SU-DHL-6 (cell line): ENCODE results near the gene TIPRL.

ENCODE experiments used
- H2AFZ ChIP-seq: fragments of 200-600 bp; sonication (generic); 2 replicates; pipeline ENCODE4 v1.6.1; 2014; ENCODE audit warnings: low read depth, mild to moderate bottlenecking, moderate library complexity, mixed read lengths, antibody characterized with exemption, low read length; ENCODE audit not compliant: severe bottlenecking
- H3F3A ChIP-seq: fragments of 200-600 bp; shearing (Covaris generic); 2 replicates; pipeline ENCODE4 v1.6.0; 2016; ENCODE audit warnings: antibody characterized with exemption, mild to moderate bottlenecking; ENCODE audit not compliant: insufficient read depth
- H3K27ac ChIP-seq: fragments of 200-600 bp; sonication (generic); 2 replicates; pipeline ENCODE4 v1.5.1; 2016; ENCODE audit warnings: low read depth, mild to moderate bottlenecking, low read length, moderate library complexity, mixed read lengths
- H3K27me3 ChIP-seq: fragments of 200-600 bp; sonication (generic), shearing (Covaris generic); 2 replicates; pipeline ENCODE4 v1.6.0; 2014; ENCODE audit warnings: mild to moderate bottlenecking, low read length
- H3K36me3 ChIP-seq: fragments of 200-600 bp; sonication (generic); 2 replicates; pipeline ENCODE4 v1.6.1; 2014; ENCODE audit warnings: mild to moderate bottlenecking, low read length, mixed read lengths
- H3K4me2 ChIP-seq: fragments of 300-600, 200-600 bp; shearing (Covaris generic), sonication (generic); 2 replicates; pipeline ENCODE4 v1.6.0; 2014; ENCODE audit warnings: low read length, low read depth, mild to moderate bottlenecking; ENCODE audit not compliant: poor library complexity, severe bottlenecking
- H3K4me3 ChIP-seq: fragments of 200-600 bp; sonication (generic); 2 replicates; pipeline ENCODE4 v1.5.1; 2014; ENCODE audit warnings: antibody characterized with exemption, low read length, mild to moderate bottlenecking, mixed read lengths; ENCODE audit not compliant: insufficient read depth, poor library complexity, severe bottlenecking
- H3K79me2 ChIP-seq: fragments of 200-600 bp; sonication (generic); 2 replicates; pipeline ENCODE4 v1.6.1; 2014; ENCODE audit warnings: mild to moderate bottlenecking, low read length, moderate library complexity; ENCODE audit not compliant: insufficient read depth
- H3K9ac ChIP-seq: fragments of 200-600 bp; sonication (generic); 2 replicates; pipeline ENCODE4 v1.7.0; 2014; ENCODE audit warnings: mild to moderate bottlenecking, low read length
- H3K9me2 ChIP-seq: fragments of 200-600 bp; sonication (generic); replicated peaks from 2 replicates; pipeline ENCODE4 v1.6.1; 2014; ENCODE audit warnings: low read length; ENCODE audit not compliant: insufficient read depth
- H3K9me3 ChIP-seq: fragments of 200-600 bp; sonication (generic); 2 replicates; pipeline ENCODE4 v1.6.1; 2014; ENCODE audit warnings: low read length, mixed read lengths; ENCODE audit not compliant: insufficient read depth
- H4K20me1 ChIP-seq: fragments of 200-600 bp; sonication (generic); 2 replicates; pipeline ENCODE4 v1.6.1; 2014; ENCODE audit warnings: low read depth, mild to moderate bottlenecking, antibody characterized with exemption, low read length, moderate library complexity, mixed read lengths
- EZH2phosphoT487 ChIP-seq: fragments of 200-600 bp; sonication (generic), shearing (Covaris generic); conservative IDR thresholded peaks from 2 replicates; pipeline ENCODE4 v1.6.1; 2018; ENCODE audit warnings: mild to moderate bottlenecking, antibody characterized with exemption, low read length, moderate library complexity, mixed read lengths
- TF ChIP-seq, protein P1 (sequence below): fragments of 200-600 bp; sonication (generic); IDR thresholded peaks from one replicate; pipeline ENCODE4 v1.5.1; 2017; ENCODE audit warnings: antibody characterized with exemption, mild to moderate bottlenecking, low read length, moderate library complexity; ENCODE audit not compliant: insufficient read depth, poor library complexity, severe bottlenecking

TIPRL gene

DNA sequence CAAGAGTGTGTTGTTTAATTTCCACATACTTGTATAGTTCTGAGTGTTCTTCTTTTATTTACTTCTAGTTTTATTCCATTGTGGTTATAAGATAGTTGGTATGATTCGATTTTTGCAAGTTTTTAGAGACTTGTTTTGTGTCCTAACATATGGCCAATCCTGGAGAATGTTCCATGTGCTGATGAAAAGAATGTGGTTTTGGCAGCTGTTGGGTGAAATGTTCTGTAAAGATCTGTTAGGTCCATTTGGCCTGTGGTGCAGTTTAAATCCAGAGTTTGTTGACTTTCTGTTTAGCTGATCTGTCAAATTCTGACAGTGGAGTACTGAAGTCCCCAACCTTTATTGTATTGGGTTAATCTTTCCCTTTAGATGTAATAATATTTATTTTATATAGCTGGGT is 19.5 kb upstream of the TIPRL start:
- H3K27me3 ChIP-seq: no peaks in the 10 kb centered on the region
- peaks cover 4% of the 10 kb centered on the region; the same call in 1 of the 2 replicates for H3K36me3 ChIP-seq
- no peaks in the 10 kb centered on the region for H4K20me1 ChIP-seq
- H3K4me3 ChIP-seq: no peak overlapping the region
- H3K79me2 ChIP-seq: no peaks in the 10 kb centered on the region
- no peak overlapping the region for H3K9ac ChIP-seq
- H3K9me2 ChIP-seq: no peaks in the 10 kb centered on the region
- no peak overlapping the region for H3K4me2 ChIP-seq
- no peaks in the 10 kb centered on the region for H3F3A ChIP-seq
- H3K9me3 ChIP-seq: peaks cover 17% of the 10 kb centered on the region; the same call in 1 of the 2 replicates
- H2AFZ ChIP-seq: no peak overlapping the region
- TF ChIP-seq, protein P1, sequence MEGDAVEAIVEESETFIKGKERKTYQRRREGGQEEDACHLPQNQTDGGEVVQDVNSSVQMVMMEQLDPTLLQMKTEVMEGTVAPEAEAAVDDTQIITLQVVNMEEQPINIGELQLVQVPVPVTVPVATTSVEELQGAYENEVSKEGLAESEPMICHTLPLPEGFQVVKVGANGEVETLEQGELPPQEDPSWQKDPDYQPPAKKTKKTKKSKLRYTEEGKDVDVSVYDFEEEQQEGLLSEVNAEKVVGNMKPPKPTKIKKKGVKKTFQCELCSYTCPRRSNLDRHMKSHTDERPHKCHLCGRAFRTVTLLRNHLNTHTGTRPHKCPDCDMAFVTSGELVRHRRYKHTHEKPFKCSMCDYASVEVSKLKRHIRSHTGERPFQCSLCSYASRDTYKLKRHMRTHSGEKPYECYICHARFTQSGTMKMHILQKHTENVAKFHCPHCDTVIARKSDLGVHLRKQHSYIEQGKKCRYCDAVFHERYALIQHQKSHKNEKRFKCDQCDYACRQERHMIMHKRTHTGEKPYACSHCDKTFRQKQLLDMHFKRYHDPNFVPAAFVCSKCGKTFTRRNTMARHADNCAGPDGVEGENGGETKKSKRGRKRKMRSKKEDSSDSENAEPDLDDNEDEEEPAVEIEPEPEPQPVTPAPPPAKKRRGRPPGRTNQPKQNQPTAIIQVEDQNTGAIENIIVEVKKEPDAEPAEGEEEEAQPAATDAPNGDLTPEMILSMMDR: no peak
- no peak for TF ChIP-seq EZH2phosphoT487
- no peak overlapping the region for H3K27ac ChIP-seq

DNA sequence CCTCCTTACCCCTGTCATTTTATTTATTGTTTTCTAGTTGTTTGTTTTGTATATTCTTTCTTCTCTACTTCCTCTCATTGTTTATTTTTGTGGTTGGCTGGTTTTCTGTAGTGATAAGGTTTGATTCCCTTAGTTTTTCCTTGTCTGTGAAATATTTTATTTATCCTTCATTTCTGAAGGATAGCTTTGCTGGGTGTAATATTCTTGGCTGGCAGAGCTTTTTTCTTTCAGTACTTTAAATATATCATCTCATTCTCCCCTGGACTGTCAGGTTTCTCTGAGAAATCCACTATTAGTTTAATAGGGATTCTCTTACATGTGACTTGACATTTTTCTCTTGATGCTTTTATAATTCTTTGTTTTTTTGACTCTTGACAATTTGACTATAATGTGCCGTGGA is 18.8 kb upstream of the TIPRL start:
- Histone ChIP-seq H3K27me3 (no peaks in the 10 kb centered on the region), H3K79me2 (no peaks in the 10 kb centered on the region), H3K9me3 (peaks cover 17% of the 10 kb centered on the region; the same call in 1 of the 2 replicates), H3K4me3 (no peak overlapping the region), H3F3A (no peaks in the 10 kb centered on the region), H3K9me2 (no peaks in the 10 kb centered on the region), H3K27ac (no peak overlapping the region), H2AFZ (no peak overlapping the region), H3K36me3 (peaks cover 4% of the 10 kb centered on the region; the same call in 1 of the 2 replicates), H3K9ac (no peak overlapping the region), H4K20me1 (no peaks in the 10 kb centered on the region), H3K4me2 (no peak overlapping the region)
- TF ChIP-seq, protein P1: no peak
- no peak for TF ChIP-seq EZH2phosphoT487

- Histone ChIP-seq H2AFZ (no peak overlapping the region), H3K9ac (no peak overlapping the region), H3K9me2 (no peaks in the 10 kb centered on the region), H3K79me2 (no peaks in the 10 kb centered on the region), H3K4me3 (no peak overlapping the region), H3K36me3 (peaks cover 4% of the 10 kb centered on the region; the same call in 1 of the 2 replicates), H3K27me3 (no peaks in the 10 kb centered on the region), H3F3A (no peaks in the 10 kb centered on the region), H3K9me3 (peaks cover 17% of the 10 kb centered on the region; the same call in 1 of the 2 replicates), H3K4me2 (no peak overlapping the region), H4K20me1 (no peaks in the 10 kb centered on the region), H3K27ac (no peak overlapping the region)
- no peak for TF ChIP-seq EZH2phosphoT487
- TF ChIP-seq, protein P1: no peak
These were observed 17.3 kb upstream of the TIPRL start for GRCh38 chr1:168161459-168161858.
